Calu3 (cell line): ENCODE data around the gene KAT6B. TPM values are rescaled to one million over a fixed set of nuclear protein-coding genes. Genes with fewer than 3 reads are reported as not detected.

Experiments used
- BruUV-seq: library from RNA; stranded (reverse); fragments of 400-500 nt; replicated peaks from 2 replicates; lab custom pipeline; 2021; lab: Mats Ljungman, UMichigan
- CTCF ChIA-PET: fragments of 300-600 bp; sonication (Branson Sonifier 250); formaldehyde crosslinking; loops from one replicate; lab custom pipeline; 2022; ENCODE audit warnings: antibody characterized with exemption; lab: Charles Lee
- DNase-seq: peaks from one replicate; pipeline ENCODE4 v3.0.0; 2022
- H3K27ac Mint-ChIP-seq: one replicate; pipeline ENCODE4 v1.8.0; 2022; ENCODE audit warnings: mixed read lengths; ENCODE audit not compliant: unreplicated experiment
- H3K27me3 Mint-ChIP-seq: one replicate; pipeline ENCODE4 v1.8.0; 2022; ENCODE audit warnings: mixed read lengths; ENCODE audit not compliant: unreplicated experiment
- H3K36me3 Mint-ChIP-seq: one replicate; pipeline ENCODE4 v1.8.0; 2022; ENCODE audit warnings: mild to moderate bottlenecking, moderate library complexity, mixed read lengths; ENCODE audit not compliant: insufficient read depth, unreplicated experiment
- H3K4me1 Mint-ChIP-seq: one replicate; pipeline ENCODE4 v1.8.0; 2022; ENCODE audit warnings: mild to moderate bottlenecking, low read depth, mixed read lengths; ENCODE audit not compliant: unreplicated experiment
- H3K4me3 Mint-ChIP-seq: one replicate; pipeline ENCODE4 v1.8.0; 2022; ENCODE audit warnings: mild to moderate bottlenecking, low read depth, moderate library complexity, mixed read lengths; ENCODE audit not compliant: unreplicated experiment
- H3K9me3 Mint-ChIP-seq: one replicate; pipeline ENCODE4 v1.8.0; 2022; ENCODE audit warnings: low read depth, mixed read lengths; ENCODE audit not compliant: unreplicated experiment
- CTCF ChIP-seq: fragments of 200-600 bp; IDR thresholded peaks from one replicate; pipeline ENCODE4 v1.8.0; 2022; ENCODE audit warnings: antibody characterized with exemption; ENCODE audit not compliant: unreplicated experiment
- intact Hi-C: fragments of 100-400 bp; cut with micrococcal nuclease; formaldehyde crosslinking; loops from one replicate; pipeline ENCODE4 v1.10.0; 2022; ENCODE audit not compliant: unreplicated experiment
- total RNA-seq: library from RNA; stranded (reverse); gene quantifications from 2 replicates; pipeline ENCODE4 v1.2.3, GENCODE V29; 2022

KAT6B gene
- total RNA-seq, 1 experiment from 2014 or later, result 28.6 TPM

- no TSS peak for BruUV-seq
- CTCF ChIA-PET, result no interaction called here
- no peaks in the 10 kb centered on the region for H3K36me3 Mint-ChIP-seq
These were observed 156.2 kb downstream of the KAT6B start for GRCh38 chr10:74982634-74982982.

GRCh38 chr10:74983383-74983782 is 157.0 kb downstream of the KAT6B start:
- no peak for TF ChIP-seq CTCF
- H3K4me3 Mint-ChIP-seq, result no peak overlapping the region
- H3K36me3 Mint-ChIP-seq, result no peaks in the 10 kb centered on the region
- no peaks in the 10 kb centered on the region for H3K27me3 Mint-ChIP-seq
- intact Hi-C loops, result no loop called here
- CTCF ChIA-PET, result interaction anchor here (1.3 kb wide), 1 partner anchor 26 kb away, joined by 3 read pairs; no protein-coding TSS in a partner anchor
- H3K4me1 Mint-ChIP-seq, result no peaks in the 10 kb centered on the region
- BruUV-seq, result no TSS peak
- H3K9me3 Mint-ChIP-seq, result no peaks in the 10 kb centered on the region
- H3K27ac Mint-ChIP-seq, result no peak overlapping the region
- DNase-seq, result no peak

More at GRCh38 chr10:74982634-74982982, 156.2 kb downstream of the KAT6B start:
- no peak overlapping the region for H3K27ac Mint-ChIP-seq
- H3K9me3 Mint-ChIP-seq, result no peaks in the 10 kb centered on the region
- H3K4me3 Mint-ChIP-seq, result no peak overlapping the region
- TF ChIP-seq CTCF, result no peak
- no peaks in the 10 kb centered on the region for H3K27me3 Mint-ChIP-seq
- no peaks in the 10 kb centered on the region for H3K4me1 Mint-ChIP-seq
- no peak for DNase-seq
- intact Hi-C loops, result no loop called here

GRCh38 chr10:74987339-74988053 is 161.1 kb downstream of the KAT6B start:
- Mint-ChIP-seq H3K27me3 (no peaks in the 10 kb centered on the region), H3K4me1 (no peaks in the 10 kb centered on the region), H3K4me3 (no peak overlapping the region), H3K9me3 (no peaks in the 10 kb centered on the region), H3K36me3 (no peaks in the 10 kb centered on the region), H3K27ac (no peak overlapping the region)
- no peak for TF ChIP-seq CTCF
- no peak for DNase-seq
- CTCF ChIA-PET, result no interaction called here
- BruUV-seq, result no TSS peak
- intact Hi-C loops, result no loop called here

- BruUV-seq, result no TSS peak
- TF ChIP-seq CTCF, result no peak
- Mint-ChIP-seq H3K27ac (no peak overlapping the region), H3K4me3 (no peak overlapping the region), H3K27me3 (no peaks in the 10 kb centered on the region), H3K9me3 (no peaks in the 10 kb centered on the region), H3K4me1 (no peaks in the 10 kb centered on the region), H3K36me3 (no peaks in the 10 kb centered on the region)
- intact Hi-C loops, result no loop called here
- CTCF ChIA-PET, result no interaction called here
- DNase-seq, result no peak
These were observed 161.8 kb downstream of the KAT6B start for GRCh38 chr10:74988054-74988775.
